ENCODE results near the gene TEKT4. TPM values are rescaled to one million over a fixed set of nuclear protein-coding genes. Genes with fewer than 3 reads are reported as not detected.
"Not testable (repeated sequence)": the region's sequence is repeated elsewhere in the genome, so short reads cannot be mapped to it uniquely, and the experiment has no call there.

TEKT4 gene
- under 1 TPM; 0.11 to 0.32 (median 0.11) TPM for polyA plus RNA-seq (ENCODE audit: insufficient read length in 3 of 3)

GRCh38 chr2:94871226-94872087, at the start of gene TEKT4:
Gene TEKT4, plus strand, starts transcription at chr2:94871430. Its CDS starts 150 bp downstream, at chr2:94871580.
- DNase-seq (ENCODE audit: low read depth in 3 of 3, low spot score in 2 of 3) = no peak

- DNase-seq (ENCODE audit: low read depth in 3 of 3, low spot score in 2 of 3) = not testable (repeated sequence)
Measured at GRCh38 chr2:94839224-94839623, 32.0 kb upstream of the TEKT4 start.

- DNase-seq (ENCODE audit: low read depth in 3 of 3, low spot score in 2 of 3) = not testable (repeated sequence)
Measured at GRCh38 chr2:94856856-94857255, 14.4 kb upstream of the TEKT4 start.

- DNase-seq (ENCODE audit: low read depth in 3 of 3, low spot score in 2 of 3) = not testable (repeated sequence)
Measured at GRCh38 chr2:94857367-94858162, 13.7 kb upstream of the TEKT4 start.

- not testable (repeated sequence) for DNase-seq (ENCODE audit: low read depth in 3 of 3, low spot score in 2 of 3)
Measured at GRCh38 chr2:94858163-94858888, 12.9 kb upstream of the TEKT4 start.

GRCh38 chr2:94861308-94862152, 9.7 kb upstream of the TEKT4 start:
- no peak for DNase-seq (ENCODE audit: low read depth in 3 of 3, low spot score in 2 of 3)

GRCh38 chr2:94862903-94863302, 8.3 kb upstream of the TEKT4 start:
- DNase-seq (ENCODE audit: low read depth in 3 of 3, low spot score in 2 of 3) = not testable (repeated sequence)

- DNase-seq (ENCODE audit: low read depth in 3 of 3, low spot score in 2 of 3) = no peak
Measured at GRCh38 chr2:94869131-94869530, 2.1 kb upstream of the TEKT4 start.

GRCh38 chr2:94869552-94870439, 1.4 kb upstream of the TEKT4 start:
- DNase-seq (ENCODE audit: low read depth in 3 of 3, low spot score in 2 of 3) = no peak

GRCh38 chr2:94870440-94871225, 597 bp upstream of the TEKT4 start:
- no peak for DNase-seq (ENCODE audit: low read depth in 3 of 3, low spot score in 2 of 3)

- DNase-seq (ENCODE audit: low read depth in 3 of 3, low spot score in 2 of 3) = no peak
Measured at GRCh38 chr2:94872088-94872618, 923 bp downstream of the TEKT4 start.

- no peak for DNase-seq (ENCODE audit: low read depth in 3 of 3, low spot score in 2 of 3)
Measured at GRCh38 chr2:94872676-94873361, 1.6 kb downstream of the TEKT4 start.

- DNase-seq (ENCODE audit: low read depth in 3 of 3, low spot score in 2 of 3) = no peak
Measured at GRCh38 chr2:94873362-94874276, 2.4 kb downstream of the TEKT4 start.

- DNase-seq (ENCODE audit: low read depth in 3 of 3, low spot score in 2 of 3) = no peak
Measured at GRCh38 chr2:94874277-94874997, 3.2 kb downstream of the TEKT4 start.

- no peak for DNase-seq (ENCODE audit: low read depth in 3 of 3, low spot score in 2 of 3)
Measured at GRCh38 chr2:94875064-94875819, 4.0 kb downstream of the TEKT4 start.
